Activated CD8-positive, alpha-beta memory T cell treated with anti-CD3 and anti-CD28 coated beads for 36 hours (primary cell): ENCODE results near the gene TMEM121. TPM values are rescaled to one million over a fixed set of nuclear protein-coding genes. Genes with fewer than 3 reads are reported as not detected.

Source experiments
- CTCF ChIA-PET: fragments of 350-600 bp; sonication (Branson Sonifier 250); formaldehyde crosslinking; loops from one replicate; lab custom pipeline; 2021; ENCODE audit warnings: antibody characterized with exemption; lab: Charles Lee
- POLR2A ChIA-PET: fragments of 350-600 bp; sonication (Branson Sonifier 250); formaldehyde crosslinking; loops from one replicate; lab custom pipeline; 2021; ENCODE audit warnings: antibody characterized with exemption; lab: Charles Lee
- total RNA-seq, 2 experiments: library from RNA; stranded (reverse); gene quantifications; one replicate each; pipeline ENCODE4 v1.2.3, GENCODE V29; 2021

TMEM121 gene
- total RNA-seq, 2 experiments from 2014 or later: 16.4 to 18.3 TPM

DNA sequence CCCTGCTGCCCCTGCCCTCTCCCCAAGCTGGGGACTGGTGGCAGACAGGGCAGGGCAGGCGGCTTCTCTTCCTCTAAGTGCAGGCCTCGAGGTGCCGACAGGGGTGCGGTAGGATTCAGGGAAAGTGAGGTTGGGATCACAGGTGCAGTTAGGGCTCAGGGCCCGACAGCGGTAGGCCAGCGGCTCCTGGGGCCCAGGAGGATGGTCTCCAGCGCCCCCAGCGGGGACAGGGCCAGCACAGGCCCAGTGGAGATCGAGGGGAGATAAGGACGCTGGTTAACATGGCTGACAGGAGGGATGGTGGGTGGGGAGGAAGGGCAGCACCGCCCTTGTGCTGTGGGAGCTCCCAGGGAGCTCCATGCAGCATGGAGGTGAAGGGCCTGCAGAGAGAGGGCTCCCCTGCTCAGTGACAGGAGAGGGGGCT lies 40.6 kb upstream of the TMEM121 start:
- ChIA-PET POLR2A (no interaction called here), CTCF (interaction anchor here (0.6 to 1.9 kb wide), 2 partner anchors 58 to 115 kb away, joined by 4 to 8 read pairs; no protein-coding TSS in a partner anchor)

- ChIA-PET POLR2A (interaction anchor here (0.9 kb wide), 1 partner anchor 15 kb away, joined by 3 read pairs; no protein-coding TSS in a partner anchor), CTCF (interaction anchor here (0.6 to 1.9 kb wide), 2 partner anchors 58 to 115 kb away, joined by 4 to 8 read pairs; no protein-coding TSS in a partner anchor)
Measured at GRCh38 chr14:105486163-105486973, 40.0 kb upstream of the TMEM121 start, which contains the start of gene CRIP1. Gene CRIP1, plus strand, starts transcription at chr14:105486886. Its CDS starts 374 bp downstream, at chr14:105487260.

DNA sequence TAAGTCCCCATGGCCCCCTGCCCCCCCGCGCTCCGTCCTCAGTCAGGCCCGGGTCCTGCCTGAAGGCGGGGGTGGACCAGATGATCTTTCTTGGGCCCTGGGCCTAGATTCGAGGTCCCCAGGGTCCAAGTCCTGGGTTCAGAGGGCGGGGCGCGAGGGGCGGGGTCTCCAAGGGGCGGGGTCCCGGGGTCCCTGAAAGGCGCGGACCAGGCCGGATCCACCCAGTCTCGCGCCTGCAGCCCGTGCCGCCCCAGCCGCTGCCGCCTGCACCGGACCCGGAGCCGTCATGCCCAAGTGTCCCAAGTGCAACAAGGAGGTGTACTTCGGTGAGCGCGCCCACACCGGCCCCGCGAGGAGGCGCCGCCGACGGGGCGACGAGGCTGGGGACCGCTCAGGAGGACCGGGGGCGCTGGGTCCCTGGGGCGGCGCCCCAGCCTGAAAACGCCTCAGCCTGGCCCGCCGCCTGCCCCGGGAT lies 39.4 kb upstream of the TMEM121 start:
- CTCF ChIA-PET: interaction anchor here (1.9 kb wide), 1 partner anchor 116 kb away, joined by 8 read pairs; no protein-coding TSS in a partner anchor
- POLR2A ChIA-PET: interaction anchor here (0.9 kb wide), 1 partner anchor 15 kb away, joined by 3 read pairs; no protein-coding TSS in a partner anchor

GRCh38 chr14:105487449-105487985 lies 38.9 kb upstream of the TMEM121 start:
- ChIA-PET CTCF (interaction anchor here (1.9 to 5.3 kb wide), 2 partner anchors 116 kb away, joined by 8 to 35 read pairs; no protein-coding TSS in a partner anchor), POLR2A (no interaction called here)

- ChIA-PET POLR2A (interaction anchor here (3.7 kb wide), 1 partner anchor 6 kb away, joined by 47 read pairs; no protein-coding TSS in a partner anchor), CTCF (interaction anchor here (1.1 to 5.3 kb wide), 5 partner anchors 7 to 117 kb away, joined by 3 to 84 read pairs (median 20); no protein-coding TSS in a partner anchor)
Measured at GRCh38 chr14:105487986-105488777, 38.2 kb upstream of the TMEM121 start.

GRCh38 chr14:105488781-105489541 lies 37.4 kb upstream of the TMEM121 start:
- ChIA-PET CTCF (interaction anchor here (0.7 to 5.3 kb wide), 16 partner anchors 8 to 241 kb away, joined by 3 to 84 read pairs (median 4); partner anchors contain the start of genes BTBD6, PACS2 and TEX22), POLR2A (interaction anchor here (1.3 to 3.7 kb wide), 3 partner anchors 7 to 188 kb away, joined by 3 to 47 read pairs (median 4); partner anchors contain the start of gene BRF1)

- CTCF ChIA-PET: interaction anchor here (0.6 to 5.3 kb wide), 20 partner anchors 9 to 241 kb away, joined by 3 to 84 read pairs (median 4); partner anchors contain the start of genes BTBD6, PACS2 and TEX22
- POLR2A ChIA-PET: interaction anchor here (1.1 to 3.7 kb wide), 4 partner anchors 8 to 189 kb away, joined by 3 to 47 read pairs (median 5); partner anchors contain the start of gene BRF1
Measured at GRCh38 chr14:105489542-105490266, 36.7 kb upstream of the TMEM121 start.

DNA sequence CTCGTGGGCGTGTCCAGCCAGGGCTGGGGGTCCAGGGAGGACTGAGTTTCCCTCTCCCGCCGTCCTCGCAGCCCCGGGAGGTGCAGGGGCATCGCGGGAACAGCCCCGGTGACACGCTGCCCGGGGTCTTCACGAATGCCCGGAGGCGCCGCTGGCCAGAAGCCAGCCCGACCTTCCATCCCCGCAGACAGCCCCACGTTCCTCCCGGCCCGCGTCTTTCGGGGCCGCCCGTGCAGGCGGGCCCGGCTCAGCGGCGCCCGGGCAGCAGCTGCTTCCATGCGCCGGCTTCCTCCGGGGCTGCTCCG lies 36.2 kb upstream of the TMEM121 start:
- ChIA-PET CTCF (interaction anchor here (0.9 to 5.3 kb wide), 16 partner anchors 9 to 242 kb away, joined by 3 to 84 read pairs (median 4); partner anchors contain the start of genes BTBD6, PACS2 and TEX22), POLR2A (interaction anchor here (1.1 to 3.7 kb wide), 4 partner anchors 8 to 189 kb away, joined by 3 to 47 read pairs (median 5); partner anchors contain the start of gene BRF1)

DNA sequence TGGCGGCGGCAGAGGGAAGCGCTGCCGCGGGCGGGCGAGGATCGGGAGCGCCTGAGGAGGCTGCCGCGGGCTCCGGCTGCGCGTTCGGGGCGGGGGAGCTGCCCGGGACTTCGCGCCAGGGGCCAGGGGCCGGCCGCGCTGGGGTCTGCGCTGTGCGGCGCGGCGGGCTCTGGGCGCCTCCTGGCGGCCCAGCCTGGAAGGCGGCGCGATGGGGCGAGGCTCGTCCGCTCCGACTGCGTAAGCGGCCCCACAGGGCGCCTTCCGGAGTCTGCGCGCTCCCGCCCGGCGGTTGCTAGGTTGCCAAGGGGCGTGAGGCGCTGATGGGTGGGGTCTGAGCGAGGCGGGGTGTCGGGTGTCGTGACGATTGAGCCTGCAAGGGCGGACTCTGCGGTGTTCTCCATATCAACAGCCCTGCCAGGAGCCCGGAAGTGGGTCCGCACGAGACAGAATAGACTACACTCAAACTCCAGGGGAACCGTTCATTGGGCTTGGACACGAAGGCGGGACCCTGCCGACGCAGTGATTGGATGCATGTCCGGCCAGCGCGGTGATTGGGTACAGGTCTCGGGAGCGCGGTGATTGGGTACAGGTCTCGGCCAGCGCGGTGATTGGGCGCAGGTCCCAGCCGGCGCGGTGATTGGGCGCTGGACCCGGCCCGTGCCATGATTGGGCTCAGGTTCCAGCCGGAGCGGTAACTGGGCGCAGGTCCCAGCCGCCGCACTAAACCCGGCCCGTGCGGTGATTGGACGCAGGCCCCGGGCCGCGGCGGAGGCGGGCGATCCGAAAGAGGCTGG lies 35.6 kb upstream of the TMEM121 start, which contains the start of gene TEDC1:
TSS of gene TEDC1 (plus strand) at position 675 of the 794 bp plus-strand sequence. CDS start 130 bp downstream, outside the sequence.
- POLR2A ChIA-PET: interaction anchor here (1.1 to 3.7 kb wide), 3 partner anchors 9 to 37 kb away, joined by 3 to 47 read pairs (median 6); no protein-coding TSS in a partner anchor
- CTCF ChIA-PET: interaction anchor here (1.0 to 5.3 kb wide), 13 partner anchors 10 to 189 kb away, joined by 3 to 84 read pairs (median 5); partner anchors contain the start of gene PACS2

DNA sequence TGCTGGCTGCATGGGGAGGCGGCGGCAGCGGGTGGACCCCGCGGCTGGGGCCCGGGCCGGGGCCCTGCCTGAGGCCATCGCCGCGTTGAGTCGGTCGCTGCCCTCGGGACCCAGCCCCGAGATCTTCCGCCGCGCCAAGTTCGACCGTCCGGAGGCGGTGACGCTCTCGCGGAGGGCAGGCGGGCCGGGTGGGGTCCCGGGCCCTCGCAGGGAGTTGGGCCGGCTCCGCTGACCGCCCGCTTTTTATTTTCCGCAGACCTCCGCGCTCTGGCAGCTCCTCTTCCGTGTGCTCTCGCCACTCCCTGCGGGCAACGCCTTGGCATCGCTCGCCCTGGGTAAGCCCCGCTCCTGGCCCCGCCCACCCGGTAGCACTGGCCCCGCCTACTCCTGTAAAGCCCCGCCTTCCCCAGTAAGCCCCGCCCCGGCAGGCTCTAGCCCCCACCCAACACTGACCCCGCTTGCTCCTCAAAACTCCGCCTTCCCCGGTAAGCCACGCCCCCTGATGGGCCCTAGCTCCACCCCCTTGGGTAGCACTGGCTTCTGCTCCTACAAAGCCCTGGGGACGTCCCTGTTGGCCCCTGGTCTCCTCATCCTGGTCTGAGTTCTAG lies 34.9 kb upstream of the TMEM121 start:
- CTCF ChIA-PET: interaction anchor here (1.0 to 5.3 kb wide), 3 partner anchors 10 to 120 kb away, joined by 3 to 84 read pairs (median 35); no protein-coding TSS in a partner anchor
- POLR2A ChIA-PET: interaction anchor here (0.6 to 3.7 kb wide), 2 partner anchors 9 to 527 kb away, joined by 4 to 47 read pairs; no protein-coding TSS in a partner anchor

DNA sequence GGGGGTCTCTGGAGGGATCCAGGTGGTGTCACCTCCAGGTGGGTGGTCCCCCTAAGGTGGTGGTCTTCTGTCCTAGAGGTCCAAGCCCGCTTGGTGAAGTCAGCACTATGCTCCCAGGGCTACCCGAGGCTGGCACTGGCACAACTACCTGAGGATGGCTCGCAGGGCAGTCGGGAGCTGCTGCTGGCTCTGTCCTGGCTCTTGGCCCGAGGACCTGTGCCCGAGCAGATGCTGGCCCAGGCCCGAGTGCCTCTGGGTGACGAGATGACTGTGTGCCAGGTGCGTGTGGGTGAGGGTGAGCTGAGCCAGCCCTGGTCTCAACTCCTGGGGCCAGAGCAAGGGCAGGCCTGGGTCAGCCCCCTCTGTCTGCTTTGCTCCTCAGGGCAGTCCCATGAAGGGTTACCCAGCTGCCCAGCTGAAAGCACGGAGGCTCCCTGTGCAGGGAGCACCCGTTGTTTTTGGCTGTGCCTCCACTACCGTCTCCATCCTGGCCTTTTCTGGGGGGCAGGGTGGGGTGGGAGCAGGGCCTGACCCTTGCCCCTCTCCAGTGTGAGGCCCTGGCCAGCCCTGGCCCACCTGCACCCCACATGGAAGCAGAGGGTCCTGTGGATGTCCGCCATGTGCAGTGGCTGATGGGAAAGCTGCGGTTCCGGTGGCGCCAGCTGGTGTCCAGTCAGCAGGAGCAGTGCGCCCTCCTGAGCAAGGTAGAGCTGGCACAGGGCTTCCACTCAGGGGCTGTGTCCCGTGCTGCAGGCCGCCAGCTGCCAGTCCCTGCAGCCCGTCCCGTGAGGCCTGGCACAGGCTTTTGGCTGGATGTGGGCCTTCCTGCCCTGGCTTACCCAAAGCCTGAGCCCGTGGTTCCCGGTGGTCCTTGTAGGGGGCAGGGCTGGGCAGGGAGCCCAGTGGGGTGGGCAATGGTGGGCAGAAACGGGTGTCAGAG lies 34.1 kb upstream of the TMEM121 start:
- ChIA-PET POLR2A (interaction anchor here (0.6 to 3.7 kb wide), 2 partner anchors 10 to 528 kb away, joined by 4 to 47 read pairs; no protein-coding TSS in a partner anchor), CTCF (interaction anchor here (1.0 to 5.3 kb wide), 3 partner anchors 11 to 121 kb away, joined by 3 to 84 read pairs (median 35); no protein-coding TSS in a partner anchor)

DNA sequence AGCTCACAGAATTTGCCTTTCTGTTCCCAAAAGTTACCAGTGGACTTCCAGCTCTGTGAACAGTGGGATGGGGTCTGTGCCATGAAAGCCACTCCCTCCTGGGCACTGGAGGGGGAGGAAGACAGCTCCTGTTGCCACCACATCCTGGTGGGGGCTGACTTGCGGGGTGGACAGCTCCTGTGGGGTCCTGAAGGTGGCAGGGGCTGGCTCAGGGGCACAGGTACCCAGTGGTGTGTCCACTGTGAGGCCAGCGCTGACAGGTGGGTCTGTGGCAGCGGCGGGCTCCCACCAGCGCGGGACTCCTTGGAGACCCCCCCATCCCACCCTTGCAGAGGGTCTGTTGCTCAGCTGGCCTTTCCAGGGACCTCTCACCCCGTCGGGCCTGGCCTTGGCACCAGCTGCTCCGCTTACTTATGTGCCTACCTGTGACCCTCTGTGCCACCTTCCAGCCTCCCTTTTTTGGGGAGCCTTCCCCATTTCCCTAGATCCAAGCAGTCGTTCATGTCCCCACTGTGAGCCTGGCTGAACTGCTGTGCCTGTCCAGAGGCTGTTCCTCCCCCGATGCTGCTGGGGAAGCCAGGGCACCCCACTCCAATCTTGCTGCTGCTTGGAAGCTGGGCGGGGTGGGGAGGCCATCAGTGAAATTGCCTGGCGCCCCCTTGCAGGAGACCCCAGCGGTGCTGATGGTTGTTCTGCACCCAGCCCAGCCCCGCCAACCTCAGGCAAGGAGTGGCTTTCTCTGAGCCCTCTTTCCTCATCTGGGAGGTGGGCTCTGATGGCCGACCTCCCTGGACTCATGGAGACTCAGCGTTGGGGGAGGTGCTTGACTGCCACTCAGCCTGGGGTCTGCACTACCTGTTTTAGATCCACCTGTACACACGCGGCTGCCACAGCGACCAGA lies 33.2 kb upstream of the TMEM121 start:
- CTCF ChIA-PET: interaction anchor here (4.9 kb wide), 1 partner anchor 12 kb away, joined by 84 read pairs; no protein-coding TSS in a partner anchor
- POLR2A ChIA-PET: no interaction called here
